B cell (primary cell): ENCODE results near the gene INTS12. TPM values are rescaled to one million over a fixed set of nuclear protein-coding genes. Genes with fewer than 3 reads are reported as not detected.

Experiments
- ATAC-seq: fragments of 200-7000 bp; cut with Tn5 transposase; one replicate; pipeline ENCODE4 v1.10.0; 2021; ENCODE audit warnings: low read depth, mild to moderate bottlenecking, moderate number of reproducible peaks, moderate library complexity
- CTCF ChIA-PET: fragments of 350-600 bp; sonication (Branson Sonifier 250); formaldehyde crosslinking; loops from one replicate; lab custom pipeline; 2021; ENCODE audit warnings: antibody characterized with exemption, inconsistent platforms; lab: Charles Lee
- POLR2A ChIA-PET: fragments of 350-600 bp; sonication (Branson Sonifier 250); formaldehyde crosslinking; loops from one replicate; lab custom pipeline; 2021; ENCODE audit warnings: antibody characterized with exemption; lab: Charles Lee
- DNase-seq: peaks from one replicate; pipeline ENCODE4 v3.0.0; 2013
- H2AFZ ChIP-seq: 2 replicates; pipeline ENCODE4 v1.6.1; 2012; ENCODE audit warnings: mild to moderate bottlenecking, low read depth, low read length; ENCODE audit not compliant: insufficient read depth, poor library complexity, severe bottlenecking
- H3K27ac ChIP-seq, 2 donors: 1 replicate in 1 of 2; 2 replicates in 1 of 2; pipeline ENCODE4 v1.5.1; 2012 to 2013; ENCODE audit warnings: low read length in 2 of 2, mild to moderate bottlenecking in 2 of 2, moderate library complexity in 1 of 2
- H3K27me3 ChIP-seq, 4 experiments: fragments of 200-600 bp in 1 of 4; sonication (generic) in 1 of 4; replicated peaks in 1 of 4; 1 replicate in 2 of 4; 2 replicates in 2 of 4; pipeline versions ENCODE4 v1.6.1 to v1.7.0; 2013 to 2016; ENCODE audit warnings: low read length in 3 of 4, mild to moderate bottlenecking in 2 of 4, mixed read lengths in 1 of 4, moderate library complexity in 1 of 4; ENCODE audit not compliant: insufficient read depth in 4 of 4, control insufficient read depth in 3 of 4; ENCODE audit errors: control extremely low read depth in 1 of 4
- H3K36me3 ChIP-seq, 2 experiments: replicated peaks in 1 of 2; 1 replicate in 1 of 2; 2 replicates in 1 of 2; pipeline versions ENCODE4 v1.6.1 to v1.7.1; 2013; ENCODE audit warnings: low read length in 1 of 2; ENCODE audit not compliant: insufficient read depth in 2 of 2, control insufficient read depth in 1 of 2; ENCODE audit errors: control extremely low read depth in 1 of 2, extremely low read depth in 1 of 2
- H3K4me1 ChIP-seq, 2 donors: fragments of 200-600 bp in 1 of 2; sonication (generic) in 1 of 2; 1 replicate in 1 of 2; 2 replicates in 1 of 2; pipeline versions ENCODE4 v1.5.1 to v1.6.1; 2013 to 2017; ENCODE audit warnings: low read length in 2 of 2; ENCODE audit not compliant: control insufficient read depth in 2 of 2, insufficient read depth in 2 of 2
- H3K4me2 ChIP-seq: replicated peaks from 2 replicates; pipeline ENCODE3; 2012; ENCODE audit warnings: mild to moderate bottlenecking, low read depth, low read length; ENCODE audit not compliant: poor library complexity, severe bottlenecking
- H3K4me3 ChIP-seq, 5 experiments: fragments of 200-600 bp in 1 of 5; sonication (generic) in 1 of 5; 1 replicate in 3 of 5; 2 replicates in 2 of 5; pipeline versions ENCODE4 v1.5.1 to v1.7.0; 2011 to 2016; ENCODE audit warnings: low read length in 4 of 5, mild to moderate bottlenecking in 4 of 5, low read depth in 2 of 5, control low read depth in 1 of 5, moderate library complexity in 1 of 5; ENCODE audit not compliant: insufficient read depth in 1 of 5; ENCODE audit errors: control extremely low read depth in 1 of 5, extremely low read depth in 1 of 5
- H3K79me2 ChIP-seq: fragments of 200-600 bp; sonication (generic); one replicate; pipeline ENCODE4 v1.6.0; 2016; ENCODE audit warnings: low read length; ENCODE audit not compliant: control insufficient read depth, insufficient read depth
- H3K9ac ChIP-seq: fragments of 200-600 bp; sonication (generic); 2 replicates; pipeline ENCODE4 v1.6.1; 2017; ENCODE audit warnings: mild to moderate bottlenecking, low read length, moderate library complexity
- H3K9me3 ChIP-seq, 3 donors: one replicate each; pipeline versions ENCODE4 v1.6.1 to v1.7.1; 2013; ENCODE audit warnings: low read length in 2 of 3; ENCODE audit not compliant: control insufficient read depth in 2 of 3, insufficient read depth in 1 of 3; ENCODE audit errors: control extremely low read depth in 1 of 3
- H4K20me1 ChIP-seq: 2 replicates; pipeline ENCODE4 v1.6.0; 2012; ENCODE audit warnings: mild to moderate bottlenecking, low read length; ENCODE audit not compliant: insufficient read depth, control insufficient read depth, poor library complexity, severe bottlenecking
- H3K27ac Mint-ChIP-seq: one replicate; pipeline ENCODE4 v1.8.0; 2021; ENCODE audit warnings: mixed read lengths
- H3K27me3 Mint-ChIP-seq: one replicate; pipeline ENCODE4 v1.8.0; 2021; ENCODE audit warnings: mixed read lengths
- H3K4me1 Mint-ChIP-seq: one replicate; pipeline ENCODE4 v1.8.0; 2021; ENCODE audit warnings: mixed read lengths
- H3K4me3 Mint-ChIP-seq: one replicate; pipeline ENCODE4 v1.8.0; 2021; ENCODE audit warnings: mixed read lengths
- H3K9me3 Mint-ChIP-seq: one replicate; pipeline ENCODE4 v1.8.0; 2022; ENCODE audit warnings: mixed read lengths; ENCODE audit not compliant: insufficient read depth
- CTCF ChIP-seq: fragments of 200-600 bp; IDR thresholded peaks from one replicate; pipeline ENCODE4 v1.8.0; 2022; ENCODE audit warnings: antibody characterized with exemption, mild to moderate bottlenecking
- EZH2 ChIP-seq: IDR thresholded peaks from 2 replicates; pipeline ENCODE4 v1.6.1; 2012; ENCODE audit warnings: borderline replicate concordance, low read depth, mild to moderate bottlenecking, moderate library complexity, low read length; ENCODE audit not compliant: insufficient read depth, poor library complexity, severe bottlenecking
- WGBS: methylation state at CpG from one replicate; pipeline ENCODE4 v1.1.5; 2013; ENCODE audit warnings: missing lambda C conversion rate; ENCODE audit not compliant: insufficient coverage; 5-methylcytosine and 5-hydroxymethylcytosine counted together
- intact Hi-C: fragments of 100-400 bp; cut with micrococcal nuclease; formaldehyde crosslinking; loops from one replicate; pipeline ENCODE4 v1.10.0; 2022
- polyA plus RNA-seq: library from polyadenylated mRNA; depleted of rRNA; stranded (reverse); fragments of >200 nt; gene quantifications from 2 replicates; pipeline ENCODE4 v1.2.3, GENCODE V29; 2012
- total RNA-seq, 2 donors: library from RNA; stranded (reverse); fragments of 120-200 nt in 1 of 2; gene quantifications; 1 replicate in 1 of 2; 2 replicates in 1 of 2; pipeline versions ENCODE4 v1.2.3 to v1.2.4, GENCODE V29; 2013 to 2022

INTS12 gene
- total and polyA plus RNA-seq, 2 donors (not counting 1 experiment from before 2014, with no cell fraction given) = 19.1 to 21.6 TPM

- ATAC-seq = no peak
Measured at GRCh38 chr4:105686571-105686970, 21.9 kb downstream of the INTS12 start.

GRCh38 chr4:105683038-105683437 is 25.5 kb downstream of the INTS12 start:
- no peak for TF ChIP-seq CTCF
- TF ChIP-seq EZH2 = no peak
- no peaks in the 10 kb centered on the region for H4K20me1 ChIP-seq
- H2AFZ ChIP-seq = no peak overlapping the region
- WGBS = 100% methylated on average over 1 of the region's 4 CpGs
- H3K4me3 ChIP-seq = no peak overlapping the region
- DNase-seq = no peak
- POLR2A ChIA-PET = no interaction called here
- H3K4me3 Mint-ChIP-seq = no peak overlapping the region
- H3K27me3 ChIP-seq = no peaks in the 10 kb centered on the region
- H3K4me1 ChIP-seq = no peaks in the 10 kb centered on the region
- H3K27ac ChIP-seq = no peak overlapping the region
- H3K36me3 ChIP-seq = peaks cover 6 to 13% of the 10 kb centered on the region in 2 experiments
- H3K4me2 ChIP-seq = no peak overlapping the region
- H3K27me3 Mint-ChIP-seq = no peaks in the 10 kb centered on the region
- no peaks in the 10 kb centered on the region for H3K9me3 Mint-ChIP-seq
- no peaks in the 10 kb centered on the region for H3K4me1 Mint-ChIP-seq
- H3K9me3 ChIP-seq = no peaks in the 10 kb centered on the region
- intact Hi-C loops = no loop called here
- CTCF ChIA-PET = no interaction called here
- no peak for ATAC-seq
- no peak overlapping the region for H3K9ac ChIP-seq
- H3K79me2 ChIP-seq = no peaks in the 10 kb centered on the region
- no peak overlapping the region for H3K27ac Mint-ChIP-seq

More at GRCh38 chr4:105686571-105686970, 21.9 kb downstream of the INTS12 start:
- no peak for DNase-seq
- Histone ChIP-seq H3K27ac (no peak overlapping the region), H3K4me2 (no peak overlapping the region), H3K79me2 (no peaks in the 10 kb centered on the region), H4K20me1 (no peaks in the 10 kb centered on the region), H3K9me3 (no peaks in the 10 kb centered on the region), H3K4me3 (no peak overlapping the region), H3K27me3 (no peaks in the 10 kb centered on the region), H3K36me3 (peaks cover 13 to 30% of the 10 kb centered on the region in 2 experiments), H3K4me1 (no peaks in the 10 kb centered on the region), H2AFZ (no peak overlapping the region), H3K9ac (no peak overlapping the region)
- no peak for TF ChIP-seq EZH2
- no peak for TF ChIP-seq CTCF
- Mint-ChIP-seq H3K27ac (no peak overlapping the region), H3K9me3 (no peaks in the 10 kb centered on the region), H3K4me3 (no peak overlapping the region), H3K4me1 (no peaks in the 10 kb centered on the region), H3K27me3 (no peaks in the 10 kb centered on the region)
- intact Hi-C loops = no loop called here
- ChIA-PET POLR2A (no interaction called here), CTCF (no interaction called here)
- no CpG with 5 or more reads among the region's 2 CpGs for WGBS
